HCT116 (cell line): Measurements from ENCODE around the gene OR2M5.

ENCODE experiments used
- POLR2A ChIP-seq: IDR thresholded peaks from 2 replicates; pipeline ENCODE4 v1.7.0; 2011; ENCODE audit warnings: borderline replicate concordance; ENCODE audit not compliant: insufficient read depth, insufficient read length; ENCODE audit errors: extremely low read depth
- RAD21 ChIP-seq: IDR thresholded peaks from 2 replicates; pipeline ENCODE4 v1.6.1; 2012; ENCODE audit warnings: low read depth, mild to moderate bottlenecking
- SIN3A ChIP-seq: IDR thresholded peaks from 2 replicates; pipeline ENCODE4 v1.6.1; 2012; ENCODE audit warnings: low read depth
- TF ChIP-seq, protein P1 (sequence below), 3 experiments: fragments of 200-600 bp in 1 of 3; sonication (generic) in 1 of 3; IDR thresholded peaks in 2 of 3; conservative IDR thresholded peaks in 1 of 3; 2 replicates each; pipeline ENCODE4 v1.5.1; 2012 to 2017; ENCODE audit warnings: low read depth in 2 of 3, low read length in 2 of 3, antibody characterized with exemption in 1 of 3, borderline replicate concordance in 1 of 3, control low read depth in 1 of 3, mild to moderate bottlenecking in 1 of 3, mixed read lengths in 1 of 3, mixed run types in 1 of 3, moderate library complexity in 1 of 3; ENCODE audit not compliant: insufficient read depth in 1 of 3
- TF ChIP-seq, protein P2 (sequence below): IDR thresholded peaks from 2 replicates; pipeline ENCODE4 v1.6.1; 2012; ENCODE audit warnings: low read depth
- TF ChIP-seq, protein P3 (sequence below): IDR thresholded peaks from 2 replicates; pipeline ENCODE4 v1.6.1; 2012

DNA sequence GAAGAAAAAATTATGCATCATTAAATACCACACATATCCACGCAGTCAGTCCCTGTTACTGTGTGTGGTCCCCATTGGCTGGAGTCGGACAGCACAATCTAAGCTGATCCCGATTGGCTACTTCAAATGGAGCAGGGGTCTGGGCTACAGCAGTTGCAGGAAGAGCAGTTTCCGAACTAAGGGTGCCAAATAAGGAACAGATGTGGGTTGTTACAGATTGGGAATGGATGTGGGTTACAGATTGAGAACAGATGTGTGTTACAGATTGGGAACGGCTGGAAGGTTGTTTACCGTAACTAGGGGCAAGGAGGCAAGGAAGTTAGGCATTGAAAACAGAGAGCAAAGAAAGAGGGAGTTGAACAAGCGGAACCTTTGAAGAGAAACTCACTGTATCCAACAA is 30.1 kb upstream of the OR2M5 start:
- TF ChIP-seq POLR2A (no peak), RAD21 (no peak), SIN3A (no peak)
- TF ChIP-seq, protein P1, sequence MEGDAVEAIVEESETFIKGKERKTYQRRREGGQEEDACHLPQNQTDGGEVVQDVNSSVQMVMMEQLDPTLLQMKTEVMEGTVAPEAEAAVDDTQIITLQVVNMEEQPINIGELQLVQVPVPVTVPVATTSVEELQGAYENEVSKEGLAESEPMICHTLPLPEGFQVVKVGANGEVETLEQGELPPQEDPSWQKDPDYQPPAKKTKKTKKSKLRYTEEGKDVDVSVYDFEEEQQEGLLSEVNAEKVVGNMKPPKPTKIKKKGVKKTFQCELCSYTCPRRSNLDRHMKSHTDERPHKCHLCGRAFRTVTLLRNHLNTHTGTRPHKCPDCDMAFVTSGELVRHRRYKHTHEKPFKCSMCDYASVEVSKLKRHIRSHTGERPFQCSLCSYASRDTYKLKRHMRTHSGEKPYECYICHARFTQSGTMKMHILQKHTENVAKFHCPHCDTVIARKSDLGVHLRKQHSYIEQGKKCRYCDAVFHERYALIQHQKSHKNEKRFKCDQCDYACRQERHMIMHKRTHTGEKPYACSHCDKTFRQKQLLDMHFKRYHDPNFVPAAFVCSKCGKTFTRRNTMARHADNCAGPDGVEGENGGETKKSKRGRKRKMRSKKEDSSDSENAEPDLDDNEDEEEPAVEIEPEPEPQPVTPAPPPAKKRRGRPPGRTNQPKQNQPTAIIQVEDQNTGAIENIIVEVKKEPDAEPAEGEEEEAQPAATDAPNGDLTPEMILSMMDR (IDR thresholded peaks at IDR 0.05 in 2 of 3, conservative IDR thresholded peaks at IDR 0.05 in 1 of 3; ENCODE audit: borderline replicate concordance in 1 of 3, insufficient read depth in 1 of 3, low read depth in 2 of 3, low read length in 2 of 3), result no peak
- TF ChIP-seq, protein P2, sequence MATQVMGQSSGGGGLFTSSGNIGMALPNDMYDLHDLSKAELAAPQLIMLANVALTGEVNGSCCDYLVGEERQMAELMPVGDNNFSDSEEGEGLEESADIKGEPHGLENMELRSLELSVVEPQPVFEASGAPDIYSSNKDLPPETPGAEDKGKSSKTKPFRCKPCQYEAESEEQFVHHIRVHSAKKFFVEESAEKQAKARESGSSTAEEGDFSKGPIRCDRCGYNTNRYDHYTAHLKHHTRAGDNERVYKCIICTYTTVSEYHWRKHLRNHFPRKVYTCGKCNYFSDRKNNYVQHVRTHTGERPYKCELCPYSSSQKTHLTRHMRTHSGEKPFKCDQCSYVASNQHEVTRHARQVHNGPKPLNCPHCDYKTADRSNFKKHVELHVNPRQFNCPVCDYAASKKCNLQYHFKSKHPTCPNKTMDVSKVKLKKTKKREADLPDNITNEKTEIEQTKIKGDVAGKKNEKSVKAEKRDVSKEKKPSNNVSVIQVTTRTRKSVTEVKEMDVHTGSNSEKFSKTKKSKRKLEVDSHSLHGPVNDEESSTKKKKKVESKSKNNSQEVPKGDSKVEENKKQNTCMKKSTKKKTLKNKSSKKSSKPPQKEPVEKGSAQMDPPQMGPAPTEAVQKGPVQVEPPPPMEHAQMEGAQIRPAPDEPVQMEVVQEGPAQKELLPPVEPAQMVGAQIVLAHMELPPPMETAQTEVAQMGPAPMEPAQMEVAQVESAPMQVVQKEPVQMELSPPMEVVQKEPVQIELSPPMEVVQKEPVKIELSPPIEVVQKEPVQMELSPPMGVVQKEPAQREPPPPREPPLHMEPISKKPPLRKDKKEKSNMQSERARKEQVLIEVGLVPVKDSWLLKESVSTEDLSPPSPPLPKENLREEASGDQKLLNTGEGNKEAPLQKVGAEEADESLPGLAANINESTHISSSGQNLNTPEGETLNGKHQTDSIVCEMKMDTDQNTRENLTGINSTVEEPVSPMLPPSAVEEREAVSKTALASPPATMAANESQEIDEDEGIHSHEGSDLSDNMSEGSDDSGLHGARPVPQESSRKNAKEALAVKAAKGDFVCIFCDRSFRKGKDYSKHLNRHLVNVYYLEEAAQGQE, result no peak
- TF ChIP-seq, protein P3, sequence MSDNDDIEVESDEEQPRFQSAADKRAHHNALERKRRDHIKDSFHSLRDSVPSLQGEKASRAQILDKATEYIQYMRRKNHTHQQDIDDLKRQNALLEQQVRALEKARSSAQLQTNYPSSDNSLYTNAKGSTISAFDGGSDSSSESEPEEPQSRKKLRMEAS, result no peak
